Measurements from ENCODE around the gene TDG.

- TF ChIP-seq CTCF (IDR thresholded peaks at IDR 0.05) (no peak), POLR2A (IDR thresholded peaks at IDR 0.05) (no peak)
These were observed 17.7 kb upstream of the TDG start for GRCh38 chr12:103947871-103948555.

All from lower leg skin (tissue), 3 donors.